Panc1 (cell line): Measurements from ENCODE around the gene ADCYAP1R1. TPM values are rescaled to one million over a fixed set of nuclear protein-coding genes. Genes with fewer than 3 reads are reported as not detected.

Source experiments
- ATAC-seq: fragments of 200-7000 bp; cut with Tn5 transposase; 2 replicates; pipeline ENCODE4 v1.9.1; 2020; ENCODE audit warnings: mild to moderate bottlenecking, moderate library complexity
- BruUV-seq: library from RNA; stranded (reverse); fragments of 400-500 nt; replicated peaks from 2 replicates; lab custom pipeline; 2021; lab: Mats Ljungman, UMichigan
- CTCF ChIA-PET: fragments of 300-600 bp; sonication (Branson Sonifier 250); formaldehyde crosslinking; loops from one replicate; lab custom pipeline; 2022; ENCODE audit warnings: antibody characterized with exemption; lab: Charles Lee
- POLR2A ChIA-PET: fragments of 300-600 bp; sonication (Branson Sonifier 250); formaldehyde crosslinking; loops from one replicate; lab custom pipeline; 2022; ENCODE audit warnings: antibody characterized with exemption; lab: Charles Lee
- DNase-seq: peaks from one replicate; pipeline ENCODE4 v3.0.0-alpha.2; 2010; ENCODE audit warnings: low read depth, low spot score
- H3K27ac ChIP-seq: 2 replicates; pipeline ENCODE4 v1.5.1; 2011; ENCODE audit warnings: mild to moderate bottlenecking, low read length, inconsistent platforms
- H3K27me3 ChIP-seq: fragments of 200-500 bp; sonication (Bioruptor generic); 2 replicates; pipeline ENCODE4 v1.6.0; 2014; ENCODE audit warnings: low read length, inconsistent platforms; ENCODE audit not compliant: control insufficient read depth, insufficient read depth
- H3K36me3 ChIP-seq: fragments of 200-500 bp; sonication (Bioruptor generic); 2 replicates; pipeline ENCODE4 v1.5.1; 2014; ENCODE audit warnings: inconsistent platforms, mild to moderate bottlenecking, low read length, moderate library complexity; ENCODE audit not compliant: control insufficient read depth, insufficient read depth
- H3K4me1 ChIP-seq: 2 replicates; pipeline ENCODE4 v1.5.1; 2011; ENCODE audit warnings: inconsistent platforms, mild to moderate bottlenecking, low read length, moderate library complexity; ENCODE audit not compliant: control insufficient read depth, insufficient read depth
- H3K4me3 ChIP-seq, 2 experiments: 2 replicates each; pipeline ENCODE4 v1.5.1; 2011 to 2012; ENCODE audit warnings: low read depth in 2 of 2, low read length in 2 of 2, mild to moderate bottlenecking in 2 of 2, inconsistent platforms in 1 of 2, moderate library complexity in 1 of 2
- H3K9me3 ChIP-seq: fragments of 200-500 bp; sonication (Bioruptor generic); 2 replicates; pipeline ENCODE4 v1.5.1; 2014; ENCODE audit warnings: low read depth, mild to moderate bottlenecking, inconsistent platforms, low read length, moderate library complexity; ENCODE audit not compliant: control insufficient read depth, insufficient read depth
- POLR2AphosphoS5 ChIP-seq: IDR thresholded peaks from 2 replicates; pipeline ENCODE4 v1.6.1; 2012; ENCODE audit warnings: mild to moderate bottlenecking, low read depth, low read length, moderate library complexity
- SIN3A ChIP-seq: IDR thresholded peaks from 2 replicates; pipeline ENCODE4 v1.6.1; 2012; ENCODE audit warnings: low read depth, mild to moderate bottlenecking, low read length, moderate library complexity, borderline replicate concordance; ENCODE audit not compliant: insufficient read depth
- TCF7L2 ChIP-seq: IDR thresholded peaks from 2 replicates; pipeline ENCODE4 v1.6.1; 2011; ENCODE audit warnings: mild to moderate bottlenecking, low read depth, low read length, inconsistent platforms
- in situ Hi-C: cut with HindIII; loops from 2 replicates; pipeline ENCODE4 v1.10.0; 2016; ENCODE audit warnings: low sequenced_read_pairs, low pct_unique_long_range_greater_than_20kb
- intact Hi-C: fragments of 100-400 bp; cut with micrococcal nuclease; formaldehyde crosslinking; loops from one replicate; pipeline ENCODE4 v1.10.0; 2022; ENCODE audit not compliant: unreplicated experiment
- total RNA-seq: library from RNA; stranded (reverse); gene quantifications from one replicate; pipeline ENCODE4 v1.2.1, GENCODE V29; 2021; ENCODE audit not compliant: unreplicated experiment
- TF ChIP-seq, protein P1 (sequence below), 2 experiments: IDR thresholded peaks; 2 replicates each; pipeline ENCODE4 v1.6.1; 2011 to 2012; ENCODE audit warnings: low read depth in 2 of 2, control low read depth in 1 of 2, low read length in 1 of 2, mild to moderate bottlenecking in 1 of 2, moderate library complexity in 1 of 2; ENCODE audit not compliant: insufficient read depth in 1 of 2
- TF ChIP-seq, protein P2 (sequence below): fragments of 450-650 bp; IDR thresholded peaks from 2 replicates; pipeline ENCODE4 v1.5.1; 2017; ENCODE audit warnings: mild to moderate bottlenecking

ADCYAP1R1 gene
- total RNA-seq, 1 experiment from 2014 or later = not detected

- in situ Hi-C loops = no loop called here
- intact Hi-C loops = no loop called here
- Histone ChIP-seq H3K27me3 (no peaks in the 10 kb centered on the region), H3K27ac (no peak overlapping the region), H3K4me1 (no peaks in the 10 kb centered on the region), H3K4me3 (no peak overlapping the region), H3K9me3 (no peaks in the 10 kb centered on the region), H3K36me3 (no peaks in the 10 kb centered on the region)
- ATAC-seq = no peak
- ChIA-PET POLR2A (no interaction called here), CTCF (no interaction called here)
- no peak for DNase-seq
- BruUV-seq = no TSS peak
- TF ChIP-seq SIN3A = no peak
- TF ChIP-seq POLR2AphosphoS5 = no peak
- TF ChIP-seq, protein P1, sequence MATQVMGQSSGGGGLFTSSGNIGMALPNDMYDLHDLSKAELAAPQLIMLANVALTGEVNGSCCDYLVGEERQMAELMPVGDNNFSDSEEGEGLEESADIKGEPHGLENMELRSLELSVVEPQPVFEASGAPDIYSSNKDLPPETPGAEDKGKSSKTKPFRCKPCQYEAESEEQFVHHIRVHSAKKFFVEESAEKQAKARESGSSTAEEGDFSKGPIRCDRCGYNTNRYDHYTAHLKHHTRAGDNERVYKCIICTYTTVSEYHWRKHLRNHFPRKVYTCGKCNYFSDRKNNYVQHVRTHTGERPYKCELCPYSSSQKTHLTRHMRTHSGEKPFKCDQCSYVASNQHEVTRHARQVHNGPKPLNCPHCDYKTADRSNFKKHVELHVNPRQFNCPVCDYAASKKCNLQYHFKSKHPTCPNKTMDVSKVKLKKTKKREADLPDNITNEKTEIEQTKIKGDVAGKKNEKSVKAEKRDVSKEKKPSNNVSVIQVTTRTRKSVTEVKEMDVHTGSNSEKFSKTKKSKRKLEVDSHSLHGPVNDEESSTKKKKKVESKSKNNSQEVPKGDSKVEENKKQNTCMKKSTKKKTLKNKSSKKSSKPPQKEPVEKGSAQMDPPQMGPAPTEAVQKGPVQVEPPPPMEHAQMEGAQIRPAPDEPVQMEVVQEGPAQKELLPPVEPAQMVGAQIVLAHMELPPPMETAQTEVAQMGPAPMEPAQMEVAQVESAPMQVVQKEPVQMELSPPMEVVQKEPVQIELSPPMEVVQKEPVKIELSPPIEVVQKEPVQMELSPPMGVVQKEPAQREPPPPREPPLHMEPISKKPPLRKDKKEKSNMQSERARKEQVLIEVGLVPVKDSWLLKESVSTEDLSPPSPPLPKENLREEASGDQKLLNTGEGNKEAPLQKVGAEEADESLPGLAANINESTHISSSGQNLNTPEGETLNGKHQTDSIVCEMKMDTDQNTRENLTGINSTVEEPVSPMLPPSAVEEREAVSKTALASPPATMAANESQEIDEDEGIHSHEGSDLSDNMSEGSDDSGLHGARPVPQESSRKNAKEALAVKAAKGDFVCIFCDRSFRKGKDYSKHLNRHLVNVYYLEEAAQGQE (IDR thresholded peaks at IDR 0.05; ENCODE audit: insufficient read depth in 1 of 2, low read depth in 2 of 2, low read length in 1 of 2) = no peak
- TF ChIP-seq TCF7L2 = no peak
- TF ChIP-seq, protein P2, sequence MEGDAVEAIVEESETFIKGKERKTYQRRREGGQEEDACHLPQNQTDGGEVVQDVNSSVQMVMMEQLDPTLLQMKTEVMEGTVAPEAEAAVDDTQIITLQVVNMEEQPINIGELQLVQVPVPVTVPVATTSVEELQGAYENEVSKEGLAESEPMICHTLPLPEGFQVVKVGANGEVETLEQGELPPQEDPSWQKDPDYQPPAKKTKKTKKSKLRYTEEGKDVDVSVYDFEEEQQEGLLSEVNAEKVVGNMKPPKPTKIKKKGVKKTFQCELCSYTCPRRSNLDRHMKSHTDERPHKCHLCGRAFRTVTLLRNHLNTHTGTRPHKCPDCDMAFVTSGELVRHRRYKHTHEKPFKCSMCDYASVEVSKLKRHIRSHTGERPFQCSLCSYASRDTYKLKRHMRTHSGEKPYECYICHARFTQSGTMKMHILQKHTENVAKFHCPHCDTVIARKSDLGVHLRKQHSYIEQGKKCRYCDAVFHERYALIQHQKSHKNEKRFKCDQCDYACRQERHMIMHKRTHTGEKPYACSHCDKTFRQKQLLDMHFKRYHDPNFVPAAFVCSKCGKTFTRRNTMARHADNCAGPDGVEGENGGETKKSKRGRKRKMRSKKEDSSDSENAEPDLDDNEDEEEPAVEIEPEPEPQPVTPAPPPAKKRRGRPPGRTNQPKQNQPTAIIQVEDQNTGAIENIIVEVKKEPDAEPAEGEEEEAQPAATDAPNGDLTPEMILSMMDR = no peak
These were observed 24.1 kb upstream of the ADCYAP1R1 start for GRCh38 chr7:31028006-31028405.

DNA sequence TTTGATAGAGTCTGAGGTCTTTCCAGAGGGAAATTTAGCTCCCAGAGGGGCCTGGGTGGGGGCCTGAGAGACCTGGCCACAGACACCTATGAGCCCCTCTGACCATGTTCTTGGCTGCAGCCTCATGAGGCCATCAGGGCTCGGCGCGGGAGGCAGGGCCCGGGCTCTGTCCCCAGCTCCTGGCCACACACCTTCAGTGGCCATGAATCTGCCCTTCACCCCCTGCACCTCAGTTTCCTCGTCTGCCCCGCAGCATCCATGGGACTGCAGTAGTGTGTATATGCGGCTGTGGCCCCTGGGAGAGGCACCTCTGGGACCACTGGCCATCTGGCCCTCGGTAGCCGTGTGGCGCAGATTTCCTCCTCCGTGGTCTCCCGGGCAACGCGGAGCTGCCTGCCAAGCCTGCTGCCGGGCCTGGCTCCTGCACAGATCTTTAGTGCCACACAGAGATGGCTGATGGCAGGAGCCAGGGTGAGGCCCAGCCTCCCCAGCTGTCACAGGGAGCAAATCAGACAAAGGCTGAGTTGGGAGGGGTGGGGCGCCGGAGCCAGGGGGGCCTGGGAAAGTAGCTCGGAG, 23.6 kb upstream of the ADCYAP1R1 start:
- intact Hi-C loops (no loop called here), in situ Hi-C loops (no loop called here)
- TF ChIP-seq POLR2AphosphoS5 = no peak
- TF ChIP-seq, protein P1 (IDR thresholded peaks at IDR 0.05; ENCODE audit: insufficient read depth in 1 of 2, low read depth in 2 of 2, low read length in 1 of 2) = no peak
- no peak for TF ChIP-seq SIN3A
- TF ChIP-seq TCF7L2 = no peak
- TF ChIP-seq, protein P2 = no peak
- H3K4me3 ChIP-seq = no peak overlapping the region
- H3K27ac ChIP-seq = no peak overlapping the region
- H3K27me3 ChIP-seq = no peaks in the 10 kb centered on the region
- H3K9me3 ChIP-seq = no peaks in the 10 kb centered on the region
- POLR2A ChIA-PET = no interaction called here
- H3K4me1 ChIP-seq = no peaks in the 10 kb centered on the region
- no peaks in the 10 kb centered on the region for H3K36me3 ChIP-seq
- CTCF ChIA-PET = interaction anchor here (0.5 kb wide), 1 partner anchor 318 kb away, joined by 3 read pairs; no protein-coding TSS in a partner anchor
- DNase-seq = no peak
- no TSS peak for BruUV-seq
- ATAC-seq = 0 out of 2 replicates have a peak, but pooled peaks have one; percentile 25
